HFF-Myc (cell line): ENCODE measurements around the gene DENND2A.
"Not testable (repeated sequence)": the region's sequence is repeated elsewhere in the genome, so short reads cannot be mapped to it uniquely, and the experiment has no call there.

Source experiments
- DNase-seq: peaks from one replicate; pipeline ENCODE4 v3.0.0-alpha.2; 2011; ENCODE audit warnings: low read depth; ENCODE audit errors: extremely low read depth
- H3K4me3 ChIP-seq: replicated peaks from 2 replicates; pipeline ENCODE4 v1.5.1; 2011; ENCODE audit warnings: low read depth, mild to moderate bottlenecking, control low read depth, low read length
- TF ChIP-seq, protein P1 (sequence below): IDR thresholded peaks from 2 replicates; pipeline ENCODE4 v1.5.1; 2012; ENCODE audit warnings: mild to moderate bottlenecking, low read depth, low read length, control low read depth; ENCODE audit errors: missing control alignments

DENND2A gene

DNA sequence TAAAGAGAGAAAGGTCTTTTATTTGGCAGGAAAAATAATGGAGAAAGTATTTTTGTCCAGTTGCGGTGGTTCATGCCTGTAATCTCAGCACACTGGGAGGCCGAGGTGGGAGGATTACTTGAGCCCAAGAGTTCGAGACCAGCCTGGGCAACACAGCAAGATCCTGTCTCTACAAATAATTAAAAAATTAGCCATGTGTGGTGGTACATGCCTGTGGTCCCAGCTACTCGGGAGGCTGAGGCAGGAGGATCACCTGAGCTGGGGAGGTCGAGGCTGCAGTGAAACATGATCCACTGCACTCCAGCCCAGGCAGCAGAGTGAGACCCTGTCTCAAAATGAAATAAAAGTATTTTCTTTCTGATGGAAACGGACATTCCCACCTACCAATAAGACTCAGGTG, 83.5 kb downstream of the DENND2A start:
- no peak overlapping the region for H3K4me3 ChIP-seq
- TF ChIP-seq, protein P1, sequence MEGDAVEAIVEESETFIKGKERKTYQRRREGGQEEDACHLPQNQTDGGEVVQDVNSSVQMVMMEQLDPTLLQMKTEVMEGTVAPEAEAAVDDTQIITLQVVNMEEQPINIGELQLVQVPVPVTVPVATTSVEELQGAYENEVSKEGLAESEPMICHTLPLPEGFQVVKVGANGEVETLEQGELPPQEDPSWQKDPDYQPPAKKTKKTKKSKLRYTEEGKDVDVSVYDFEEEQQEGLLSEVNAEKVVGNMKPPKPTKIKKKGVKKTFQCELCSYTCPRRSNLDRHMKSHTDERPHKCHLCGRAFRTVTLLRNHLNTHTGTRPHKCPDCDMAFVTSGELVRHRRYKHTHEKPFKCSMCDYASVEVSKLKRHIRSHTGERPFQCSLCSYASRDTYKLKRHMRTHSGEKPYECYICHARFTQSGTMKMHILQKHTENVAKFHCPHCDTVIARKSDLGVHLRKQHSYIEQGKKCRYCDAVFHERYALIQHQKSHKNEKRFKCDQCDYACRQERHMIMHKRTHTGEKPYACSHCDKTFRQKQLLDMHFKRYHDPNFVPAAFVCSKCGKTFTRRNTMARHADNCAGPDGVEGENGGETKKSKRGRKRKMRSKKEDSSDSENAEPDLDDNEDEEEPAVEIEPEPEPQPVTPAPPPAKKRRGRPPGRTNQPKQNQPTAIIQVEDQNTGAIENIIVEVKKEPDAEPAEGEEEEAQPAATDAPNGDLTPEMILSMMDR, result no peak
- DNase-seq, result no peak

DNA sequence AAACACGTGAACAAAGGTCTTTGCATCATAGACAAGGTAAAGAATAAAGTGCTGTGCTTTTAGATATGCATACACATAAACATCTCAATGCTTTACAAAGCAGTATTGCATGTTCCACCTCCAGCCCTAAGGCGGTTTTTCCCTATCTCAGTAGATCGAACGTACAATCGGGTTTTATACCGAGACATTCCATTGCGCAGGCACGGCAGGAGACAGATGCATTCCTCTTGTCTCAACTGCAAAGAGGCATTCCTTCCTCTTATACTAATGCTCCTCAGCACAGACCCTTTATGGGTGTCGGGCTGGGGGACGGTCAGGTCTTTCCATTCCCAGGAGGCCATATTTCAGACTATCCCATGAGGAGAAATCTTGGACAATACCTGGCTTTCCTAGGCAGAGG, 87.4 kb downstream of the DENND2A start:
- not testable (repeated sequence) for DNase-seq, H3K4me3 ChIP-seq

DNA sequence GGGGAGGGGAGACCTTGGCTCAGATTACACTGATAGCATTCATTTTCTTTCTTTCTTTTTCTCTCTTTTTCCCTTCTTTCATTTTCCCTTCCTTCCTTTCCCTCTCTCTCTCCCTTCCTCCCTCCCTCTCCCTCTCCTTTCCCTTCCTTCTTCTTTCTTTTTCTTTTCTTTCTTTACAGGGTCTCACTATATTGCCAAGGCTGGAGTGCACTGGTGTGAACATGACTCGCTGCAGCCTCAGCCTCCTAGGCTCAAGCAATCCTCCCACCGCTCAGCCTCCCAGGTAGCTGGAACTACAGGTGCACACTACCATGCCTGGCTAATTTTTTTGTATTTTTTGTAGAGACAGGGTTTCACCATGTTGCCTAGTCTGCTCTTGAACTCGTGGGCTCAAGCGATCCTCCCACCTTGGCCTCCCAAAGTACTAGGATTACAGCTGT, 88.4 kb downstream of the DENND2A start:
- TF ChIP-seq, protein P1, result no peak
- DNase-seq, result no peak

DNA sequence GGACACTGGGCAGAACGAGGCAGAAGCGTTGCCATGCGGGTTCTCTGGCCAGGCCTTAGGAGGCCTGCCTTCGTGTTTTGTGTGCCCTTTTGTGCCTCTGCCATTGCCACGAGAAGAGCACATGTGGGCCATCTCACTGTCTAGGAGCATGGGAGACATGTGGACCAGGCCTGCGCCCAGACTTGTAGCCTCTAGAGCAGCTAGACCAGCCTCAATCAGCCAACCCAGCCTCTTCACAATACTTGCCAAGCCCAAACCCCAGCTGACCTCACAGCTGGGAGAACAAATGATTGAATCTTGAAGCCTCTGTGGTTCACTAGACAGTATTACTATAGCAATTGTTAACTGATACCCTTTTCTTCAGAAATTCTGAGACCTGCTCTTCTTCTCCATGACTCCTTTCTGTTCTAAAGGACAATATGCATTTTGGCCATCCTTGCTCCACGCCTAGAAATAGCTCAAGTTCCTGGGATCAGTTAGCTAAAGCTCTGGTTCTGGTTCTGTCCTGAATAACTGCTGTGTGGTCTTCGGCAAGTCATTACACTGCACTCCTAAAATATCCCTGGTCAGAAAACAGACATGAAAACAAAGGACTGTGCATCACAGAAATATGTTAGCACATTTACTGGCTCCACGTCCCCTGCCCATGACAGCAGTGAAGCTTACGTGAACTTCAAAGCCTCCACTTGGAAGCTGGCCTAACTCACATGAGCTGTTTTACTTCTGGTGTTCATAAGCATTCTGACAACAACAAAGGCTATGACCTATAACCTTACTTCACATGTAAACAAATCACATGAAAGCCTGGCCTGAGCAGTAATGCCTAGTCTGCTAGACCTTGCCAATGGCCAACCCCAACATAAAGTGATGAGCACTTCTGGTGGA, 89.0 kb downstream of the DENND2A start:
- no peak for DNase-seq

More for the DNA sequence above, 88.4 kb downstream of the DENND2A start:
- H3K4me3 ChIP-seq, result no peak overlapping the region

DNA sequence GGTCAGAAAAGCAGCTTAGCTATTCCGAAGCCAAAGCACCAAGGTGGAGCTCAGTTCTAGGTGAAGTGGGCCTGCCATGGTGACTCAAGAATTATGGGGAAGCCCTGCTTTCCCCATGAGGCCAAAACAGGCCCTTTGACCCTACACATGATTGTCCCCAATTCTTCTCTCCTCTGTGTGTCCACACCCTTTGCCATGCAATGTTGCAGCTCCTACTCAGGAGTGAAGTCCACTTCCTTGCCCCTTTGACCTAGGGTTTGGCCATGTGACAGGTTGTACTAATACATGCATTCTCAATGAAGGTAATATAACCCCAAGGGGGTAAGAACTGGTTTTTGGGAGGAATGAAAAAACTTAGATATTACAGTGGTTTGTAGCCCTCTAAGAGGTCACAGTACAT, 93.7 kb downstream of the DENND2A start:
- no peak overlapping the region for H3K4me3 ChIP-seq
- no peak for DNase-seq
- TF ChIP-seq, protein P1, result no peak

More for the DNA sequence above, 89.0 kb downstream of the DENND2A start:
- TF ChIP-seq, protein P1, result no peak
- H3K4me3 ChIP-seq, result no peak overlapping the region

DNA sequence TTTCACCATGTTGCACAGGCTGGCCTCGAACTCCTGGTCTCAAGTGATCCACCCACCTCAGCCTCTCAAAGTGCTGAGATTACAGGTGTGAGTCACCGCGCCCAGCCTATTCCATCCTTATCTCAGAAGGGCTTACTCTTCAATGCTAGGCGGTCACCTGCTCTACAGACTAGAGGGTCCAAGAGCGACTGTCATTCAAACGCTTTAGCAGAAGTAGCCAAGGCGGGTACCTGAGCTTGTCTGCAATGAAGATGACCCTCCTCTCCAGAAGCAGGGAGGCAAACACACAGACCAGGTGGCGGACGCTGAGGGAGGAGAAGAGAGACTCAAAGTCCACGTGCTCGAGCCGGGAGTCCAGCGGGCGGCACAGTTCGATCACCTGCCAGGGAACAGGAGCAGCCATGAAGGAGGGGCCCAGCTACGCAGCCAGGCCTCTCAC, 96.2 kb downstream of the DENND2A start:
- TF ChIP-seq, protein P1, result no peak
- no peak for DNase-seq
- no peak overlapping the region for H3K4me3 ChIP-seq

DNA sequence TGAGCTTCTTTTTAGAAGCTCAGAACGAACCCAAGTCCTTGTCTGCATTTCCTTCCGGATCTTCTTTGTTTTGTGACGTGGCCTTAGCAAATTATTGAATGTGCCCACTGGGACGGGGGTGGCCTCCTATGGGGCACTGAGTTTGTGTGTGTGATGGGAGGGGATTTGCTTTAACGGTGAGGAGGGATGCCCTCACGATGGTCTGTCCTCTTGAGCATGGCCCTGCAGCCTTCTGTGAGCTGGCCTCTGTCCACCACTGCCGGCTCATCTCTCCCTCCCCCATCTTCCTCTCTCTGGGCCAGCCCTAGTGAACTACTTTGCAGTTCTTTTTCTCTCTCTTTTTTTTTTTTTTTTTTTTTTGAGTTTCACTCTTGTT, 98.4 kb downstream of the DENND2A start:
- TF ChIP-seq, protein P1, result no peak
- no peak for DNase-seq
- peak overlapping the region; percentile 18 for H3K4me3 ChIP-seq
